ENCODE measurements around the gene TXNL4A.
"Not testable (repeated sequence)": the region's sequence is repeated elsewhere in the genome, so short reads cannot be mapped to it uniquely, and the experiment has no call there.

The TXNL4A gene

GRCh38 chr18:80012714-80013113 lies 24.4 kb upstream of the TXNL4A start:
- H3K4me3 ChIP-seq (ENCODE audit: low read length) = no peak overlapping the region
- H3K4me1 ChIP-seq (ENCODE audit: control insufficient read depth, insufficient read depth, low read length) = peaks cover 6% of the 10 kb centered on the region
- H3K27me3 ChIP-seq (ENCODE audit: control insufficient read depth, insufficient read depth, low read length) = no peaks in the 10 kb centered on the region
- H3K36me3 ChIP-seq (ENCODE audit: control insufficient read depth, insufficient read depth, low read length) = no peaks in the 10 kb centered on the region
- H3K9ac ChIP-seq (ENCODE audit: low read length) = no peak overlapping the region
- no peak overlapping the region for H3K27ac ChIP-seq (ENCODE audit: low read depth, low read length)

DNA sequence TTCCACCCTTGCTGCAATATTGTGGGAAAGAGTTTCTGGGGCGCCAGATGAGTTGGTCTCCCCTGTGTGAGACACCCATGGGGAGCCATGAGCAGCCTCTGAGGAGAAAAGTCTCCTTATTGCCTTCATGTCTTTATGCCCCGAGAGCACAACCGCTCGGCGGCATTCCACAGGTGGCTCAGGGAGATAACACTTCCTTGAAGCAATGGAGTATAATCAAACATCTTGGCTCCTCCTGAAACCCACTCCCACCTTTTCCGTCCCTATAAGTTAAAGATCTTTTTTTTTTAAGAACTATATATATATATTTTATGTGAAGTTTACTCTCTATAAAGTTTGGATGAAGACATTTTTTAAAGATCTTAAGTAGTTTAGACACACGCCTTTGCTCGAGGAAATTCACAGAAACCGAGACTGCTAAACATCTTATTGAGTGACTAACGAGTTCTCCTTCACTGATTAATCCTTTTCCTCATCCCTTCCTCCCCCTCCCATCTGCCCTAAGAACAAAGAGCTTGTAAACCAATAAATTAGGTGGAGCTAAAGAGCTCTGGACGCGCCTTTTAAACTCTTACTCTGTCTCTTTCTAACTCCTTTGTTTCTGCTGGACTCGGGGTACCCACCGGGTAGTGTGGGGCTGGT lies 23.3 kb upstream of the TXNL4A start:
- H3K36me3 ChIP-seq (ENCODE audit: control insufficient read depth, insufficient read depth, low read length); H3K9ac ChIP-seq (ENCODE audit: low read length); H3K27me3 ChIP-seq (ENCODE audit: control insufficient read depth, insufficient read depth, low read length); H3K27ac ChIP-seq (ENCODE audit: low read depth, low read length); H3K4me1 ChIP-seq (ENCODE audit: control insufficient read depth, insufficient read depth, low read length); H3K4me3 ChIP-seq (ENCODE audit: low read length): not testable (repeated sequence)

DNA sequence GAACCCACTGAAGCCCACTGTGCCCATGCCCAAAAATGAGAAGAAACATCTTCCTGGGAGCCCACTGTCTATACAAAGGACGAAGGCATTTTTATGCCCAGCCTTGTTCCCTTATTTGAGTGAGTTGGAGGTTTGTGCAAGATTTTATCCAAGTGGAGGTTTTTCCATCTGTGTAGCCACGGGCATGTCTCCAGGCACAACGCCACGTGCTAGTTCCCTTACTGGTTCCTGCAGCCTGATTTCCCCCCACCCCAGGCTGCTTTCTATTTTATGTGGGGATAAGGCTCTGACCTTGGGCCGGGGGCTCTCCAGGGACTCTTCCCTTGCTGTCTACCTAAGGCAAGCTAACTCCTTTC lies 22.2 kb upstream of the TXNL4A start:
- Histone ChIP-seq H3K36me3 (ENCODE audit: control insufficient read depth, insufficient read depth, low read length) (no peaks in the 10 kb centered on the region), H3K27ac (ENCODE audit: low read depth, low read length) (peak overlapping the region; percentile 84), H3K4me1 (ENCODE audit: control insufficient read depth, insufficient read depth, low read length) (peaks cover 6% of the 10 kb centered on the region), H3K4me3 (ENCODE audit: low read length) (no peak overlapping the region), H3K9ac (ENCODE audit: low read length) (no peak overlapping the region), H3K27me3 (ENCODE audit: control insufficient read depth, insufficient read depth, low read length) (no peaks in the 10 kb centered on the region)

- no peaks in the 10 kb centered on the region for H3K36me3 ChIP-seq (ENCODE audit: control insufficient read depth, insufficient read depth, low read length)
- H3K9ac ChIP-seq (ENCODE audit: low read length) = no peak overlapping the region
- H3K4me3 ChIP-seq (ENCODE audit: low read length) = peak overlapping the region; percentile 16
- peak overlapping the region; percentile 84 for H3K27ac ChIP-seq (ENCODE audit: low read depth, low read length)
- H3K4me1 ChIP-seq (ENCODE audit: control insufficient read depth, insufficient read depth, low read length) = peaks cover 6% of the 10 kb centered on the region
- H3K27me3 ChIP-seq (ENCODE audit: control insufficient read depth, insufficient read depth, low read length) = no peaks in the 10 kb centered on the region
Observed at GRCh38 chr18:80009661-80010550, 21.5 kb upstream of the TXNL4A start.

DNA sequence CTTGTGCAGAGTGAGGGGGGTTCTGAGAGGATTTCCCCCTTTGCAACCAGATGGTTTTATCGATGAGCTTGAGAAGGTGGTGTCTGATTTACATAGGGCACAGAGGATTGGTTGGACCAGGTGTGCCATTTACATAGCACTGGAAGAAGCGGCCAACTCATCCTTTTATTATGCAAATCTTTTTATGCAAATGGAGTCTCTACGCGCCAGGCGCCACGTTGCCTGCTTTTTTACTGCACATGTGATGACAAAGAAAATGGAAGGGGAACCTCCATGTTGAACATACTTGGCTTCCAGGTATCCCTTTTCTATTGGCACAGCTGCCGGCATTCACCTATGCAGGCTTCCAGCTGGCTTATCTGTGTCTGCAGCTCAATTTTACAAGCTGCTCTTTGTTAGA lies 18.4 kb upstream of the TXNL4A start:
- no peaks in the 10 kb centered on the region for H3K36me3 ChIP-seq (ENCODE audit: control insufficient read depth, insufficient read depth, low read length)
- H3K27me3 ChIP-seq (ENCODE audit: control insufficient read depth, insufficient read depth, low read length) = no peaks in the 10 kb centered on the region
- H3K4me3 ChIP-seq (ENCODE audit: low read length) = no peak overlapping the region
- peaks cover 6% of the 10 kb centered on the region for H3K4me1 ChIP-seq (ENCODE audit: control insufficient read depth, insufficient read depth, low read length)
- no peak overlapping the region for H3K9ac ChIP-seq (ENCODE audit: low read length)
- H3K27ac ChIP-seq (ENCODE audit: low read depth, low read length) = no peak overlapping the region

DNA sequence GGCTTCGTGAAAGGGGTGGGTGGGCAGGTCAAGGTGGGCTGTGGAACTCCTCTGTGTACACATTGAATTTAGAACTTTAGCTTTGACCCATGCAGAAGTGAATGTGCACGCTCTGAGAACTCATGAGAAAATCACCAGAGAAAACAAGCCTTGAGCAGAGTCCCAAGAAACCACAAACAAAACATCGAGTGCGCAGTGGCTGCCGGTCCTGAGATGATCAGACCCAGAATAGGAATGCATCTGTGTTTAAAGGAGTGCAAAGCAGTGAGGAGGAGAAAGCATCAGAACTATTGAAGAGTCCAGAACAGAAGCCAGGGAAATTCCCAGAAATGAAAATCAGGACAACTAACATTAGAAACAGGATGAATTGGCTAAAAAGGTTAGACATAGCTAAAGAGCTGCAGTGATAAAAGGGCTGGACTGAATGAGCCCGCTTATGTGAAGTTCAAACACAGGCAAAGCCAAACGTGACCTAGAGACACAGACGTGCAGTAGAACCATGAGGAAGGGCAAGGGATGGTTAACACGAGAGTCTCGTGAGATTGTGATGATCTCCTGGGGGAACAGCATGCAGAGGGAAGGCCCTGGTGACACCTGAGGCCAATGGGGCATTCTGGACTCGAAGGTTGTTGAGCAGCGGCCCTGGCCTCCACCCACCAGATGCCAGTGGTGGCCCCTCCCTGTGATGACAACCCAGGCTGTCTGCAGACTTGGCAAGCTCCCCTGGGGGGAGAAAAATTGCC lies 16.4 kb upstream of the TXNL4A start:
- Histone ChIP-seq H3K27me3 (ENCODE audit: control insufficient read depth, insufficient read depth, low read length) (no peaks in the 10 kb centered on the region), H3K4me3 (ENCODE audit: low read length) (no peak overlapping the region), H3K4me1 (ENCODE audit: control insufficient read depth, insufficient read depth, low read length) (peaks cover 1% of the 10 kb centered on the region), H3K9ac (ENCODE audit: low read length) (no peak overlapping the region), H3K27ac (ENCODE audit: low read depth, low read length) (no peak overlapping the region), H3K36me3 (ENCODE audit: control insufficient read depth, insufficient read depth, low read length) (no peaks in the 10 kb centered on the region)

DNA sequence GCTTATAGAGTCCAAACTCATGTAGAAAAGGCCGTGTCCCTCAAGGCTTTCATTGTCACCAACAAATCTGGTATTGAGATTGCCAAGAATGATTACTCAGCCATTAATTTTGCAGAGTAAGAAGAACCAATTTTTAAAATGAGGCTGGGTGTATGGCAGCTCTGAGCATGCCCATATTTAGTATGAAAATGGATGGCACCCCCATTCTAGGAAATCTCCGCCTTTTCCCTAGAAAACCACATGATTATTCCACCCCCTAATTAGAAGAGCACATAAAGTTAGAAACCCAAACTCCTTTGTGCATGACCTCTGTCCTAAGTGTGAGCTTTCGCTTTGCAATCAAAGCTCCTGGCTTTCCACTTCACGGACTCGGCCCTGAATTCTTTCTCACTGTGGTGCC lies 14.1 kb upstream of the TXNL4A start:
- Histone ChIP-seq H3K4me1 (ENCODE audit: control insufficient read depth, insufficient read depth, low read length) (no peaks in the 10 kb centered on the region), H3K27ac (ENCODE audit: low read depth, low read length) (no peak overlapping the region), H3K9ac (ENCODE audit: low read length) (no peak overlapping the region), H3K36me3 (ENCODE audit: control insufficient read depth, insufficient read depth, low read length) (no peaks in the 10 kb centered on the region), H3K27me3 (ENCODE audit: control insufficient read depth, insufficient read depth, low read length) (no peaks in the 10 kb centered on the region), H3K4me3 (ENCODE audit: low read length) (no peak overlapping the region)

DNA sequence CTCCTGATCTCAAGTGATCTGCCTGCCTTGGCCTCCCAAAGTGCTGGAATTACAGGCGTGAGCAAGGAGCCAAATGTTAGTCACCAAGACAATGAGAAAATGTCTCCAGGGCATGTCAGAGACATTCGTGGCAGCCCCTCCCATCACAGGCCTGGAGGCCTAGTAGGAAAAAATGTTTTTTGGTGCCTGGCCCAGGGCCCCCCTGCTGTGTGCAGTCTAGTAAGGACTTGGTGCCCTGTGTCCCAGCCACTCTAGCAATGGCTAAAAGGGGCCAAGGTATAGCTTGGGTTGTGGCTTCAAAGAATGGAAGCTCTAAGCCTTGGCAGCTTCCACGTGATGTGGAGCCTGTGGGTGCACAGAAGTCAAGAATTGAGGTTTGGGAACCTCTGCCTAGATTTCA lies 12.5 kb upstream of the TXNL4A start:
- no peak overlapping the region for H3K4me3 ChIP-seq (ENCODE audit: low read length)
- no peak overlapping the region for H3K9ac ChIP-seq (ENCODE audit: low read length)
- no peaks in the 10 kb centered on the region for H3K27me3 ChIP-seq (ENCODE audit: control insufficient read depth, insufficient read depth, low read length)
- H3K36me3 ChIP-seq (ENCODE audit: control insufficient read depth, insufficient read depth, low read length) = no peaks in the 10 kb centered on the region
- H3K27ac ChIP-seq (ENCODE audit: low read depth, low read length) = no peak overlapping the region
- no peaks in the 10 kb centered on the region for H3K4me1 ChIP-seq (ENCODE audit: control insufficient read depth, insufficient read depth, low read length)

GRCh38 chr18:79999701-80000100 lies 11.3 kb upstream of the TXNL4A start:
- H3K27me3 ChIP-seq (ENCODE audit: control insufficient read depth, insufficient read depth, low read length); H3K4me1 ChIP-seq (ENCODE audit: control insufficient read depth, insufficient read depth, low read length); H3K36me3 ChIP-seq (ENCODE audit: control insufficient read depth, insufficient read depth, low read length); H3K4me3 ChIP-seq (ENCODE audit: low read length); H3K27ac ChIP-seq (ENCODE audit: low read depth, low read length); H3K9ac ChIP-seq (ENCODE audit: low read length): not testable (repeated sequence)

- Histone ChIP-seq H3K27me3 (ENCODE audit: control insufficient read depth, insufficient read depth, low read length) (no peaks in the 10 kb centered on the region), H3K36me3 (ENCODE audit: control insufficient read depth, insufficient read depth, low read length) (no peaks in the 10 kb centered on the region), H3K4me3 (ENCODE audit: low read length) (no peak overlapping the region), H3K27ac (ENCODE audit: low read depth, low read length) (no peak overlapping the region), H3K9ac (ENCODE audit: low read length) (no peak overlapping the region), H3K4me1 (ENCODE audit: control insufficient read depth, insufficient read depth, low read length) (peaks cover 14% of the 10 kb centered on the region)
Observed at GRCh38 chr18:79991494-79991893, 3.1 kb upstream of the TXNL4A start.

DNA sequence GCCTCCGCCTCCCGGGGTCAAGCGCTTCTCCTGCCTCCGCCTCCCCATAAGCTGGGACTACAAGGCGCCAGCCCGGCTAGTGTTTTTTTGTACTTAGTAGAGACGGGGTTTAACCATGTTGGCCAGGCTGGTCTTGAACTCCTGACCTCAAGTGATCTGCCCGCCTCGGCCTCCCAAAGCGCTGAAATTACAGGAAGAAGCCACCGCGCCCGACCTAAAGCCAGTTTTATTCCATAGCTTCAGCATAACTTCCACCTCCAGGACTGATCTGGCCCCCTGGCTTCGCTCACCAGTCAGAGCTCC lies 783 bp upstream of the TXNL4A start:
- Histone ChIP-seq H3K4me3 (ENCODE audit: low read length) (peak overlapping the region; percentile 96), H3K9ac (ENCODE audit: low read length) (peak overlapping the region; percentile 82), H3K4me1 (ENCODE audit: control insufficient read depth, insufficient read depth, low read length) (peaks cover 14% of the 10 kb centered on the region)

GRCh38 chr18:79988071-79988450 lies 302 bp downstream of the TXNL4A start:
- Histone ChIP-seq H3K4me1 (ENCODE audit: control insufficient read depth, insufficient read depth, low read length) (peaks cover 14% of the 10 kb centered on the region), H3K36me3 (ENCODE audit: control insufficient read depth, insufficient read depth, low read length) (no peaks in the 10 kb centered on the region), H3K4me3 (ENCODE audit: low read length) (peak overlapping the region; percentile 96), H3K27ac (ENCODE audit: low read depth, low read length) (peak overlapping the region; percentile 97), H3K27me3 (ENCODE audit: control insufficient read depth, insufficient read depth, low read length) (no peaks in the 10 kb centered on the region), H3K9ac (ENCODE audit: low read length) (peak overlapping the region; percentile 92)

More for the DNA sequence above, 783 bp upstream of the TXNL4A start:
- Histone ChIP-seq H3K27ac (ENCODE audit: low read depth, low read length) (peak overlapping the region; percentile 97), H3K36me3 (ENCODE audit: control insufficient read depth, insufficient read depth, low read length) (no peaks in the 10 kb centered on the region), H3K27me3 (ENCODE audit: control insufficient read depth, insufficient read depth, low read length) (no peaks in the 10 kb centered on the region)
